HepG2 (cell line): Measurements from ENCODE around the gene GALNT18. TPM values are rescaled to one million over a fixed set of nuclear protein-coding genes. Genes with fewer than 3 reads are reported as not detected.

Experiments
- ATAC-seq: fragments of 200-7000 bp; cut with Tn5 transposase; 3 replicates; pipeline ENCODE4 v1.9.1; 2020; ENCODE audit warnings: mild to moderate bottlenecking, moderate library complexity
- BruUV-seq: library from RNA; stranded (reverse); fragments of 400-500 nt; replicated peaks from 2 replicates; lab custom pipeline; 2021; lab: Mats Ljungman, UMichigan
- CTCF ChIA-PET: fragments of 300-600 bp; formaldehyde crosslinking; extraction: SDS; loops from one replicate; lab custom pipeline; 2021; ENCODE audit warnings: low total read pairs, inconsistent platforms, low intra/inter-chr PET ratio; lab: Yijun Ruan, JAX
- POLR2A ChIA-PET: fragments of 350-600 bp; sonication (Branson Sonifier 250); formaldehyde crosslinking; loops from one replicate; lab custom pipeline; 2020; ENCODE audit warnings: antibody characterized with exemption, inconsistent platforms; lab: Yijun Ruan, JAX
- DNase-seq: peaks from one replicate; pipeline ENCODE4 v3.0.0-alpha.2; 2015; ENCODE audit warnings: low spot score
- FAIRE-seq: peaks from 3 replicates; lab custom pipeline; 2011; peaks lifted over from hg19 to GRCh38; lab: Jason Lieb, UNC
- H2AFZ ChIP-seq: one replicate; pipeline ENCODE4 v1.6.1; 2011; ENCODE audit warnings: low read length, inconsistent platforms
- H3K27ac ChIP-seq: fragments of 300-600 bp; 3 replicates; pipeline ENCODE4 v1.8.0; 2011; ENCODE audit warnings: mixed run types, mild to moderate bottlenecking, mixed read lengths, low read length, inconsistent platforms; ENCODE audit not compliant: insufficient read depth; ENCODE audit errors: extremely low read length
- H3K27me3 ChIP-seq, 2 experiments: fragments of 200-600 bp in 1 of 2; 2 replicates in 1 of 2; 3 replicates in 1 of 2; pipeline versions ENCODE4 v1.6.0 to v1.8.0; 2011; ENCODE audit warnings: low read length in 2 of 2, mild to moderate bottlenecking in 2 of 2, moderate library complexity in 2 of 2, inconsistent platforms in 1 of 2; ENCODE audit not compliant: insufficient read depth in 2 of 2, control insufficient read depth in 1 of 2
- H3K36me3 ChIP-seq, 2 experiments: fragments of 200-600 bp in 1 of 2; replicated peaks in 1 of 2; 2 replicates in 1 of 2; 3 replicates in 1 of 2; pipeline versions ENCODE4 v1.5.1 to v1.8.0; 2011; ENCODE audit warnings: low read length in 2 of 2, inconsistent platforms in 1 of 2; ENCODE audit not compliant: insufficient read depth in 2 of 2, control insufficient read depth in 1 of 2
- H3K4me1 ChIP-seq: 2 replicates; pipeline ENCODE4 v1.5.1; 2012; ENCODE audit warnings: low read length, inconsistent platforms; ENCODE audit not compliant: insufficient read depth
- H3K4me2 ChIP-seq: 2 replicates; pipeline ENCODE4 v1.6.0; 2011; ENCODE audit warnings: low read depth, low read length, inconsistent platforms
- H3K4me3 ChIP-seq, 3 experiments: fragments of 200-600 bp in 1 of 3; sonication (generic), shearing (Covaris generic) in 1 of 3; replicated peaks in 1 of 3; 2 replicates each; pipeline ENCODE4 v1.5.1; 2011 to 2016; ENCODE audit warnings: low read length in 3 of 3, inconsistent platforms in 2 of 3, low read depth in 2 of 3, mild to moderate bottlenecking in 2 of 3, control low read depth in 1 of 3, mixed read lengths in 1 of 3; ENCODE audit not compliant: insufficient read depth in 1 of 3
- H3K79me2 ChIP-seq: one replicate; pipeline ENCODE4 v1.6.1; 2011; ENCODE audit warnings: low read length, inconsistent platforms; ENCODE audit not compliant: insufficient read depth
- H3K9ac ChIP-seq: 2 replicates; pipeline ENCODE4 v1.6.0; 2011; ENCODE audit warnings: mild to moderate bottlenecking, low read depth, low read length, inconsistent platforms; ENCODE audit not compliant: insufficient read depth
- H3K9me3 ChIP-seq: 2 replicates; pipeline ENCODE4 v1.5.1; 2012; ENCODE audit warnings: mild to moderate bottlenecking, low read length
- H4K20me1 ChIP-seq: 2 replicates; pipeline ENCODE4 v1.6.0; 2011; ENCODE audit warnings: inconsistent platforms, mild to moderate bottlenecking, low read length, moderate library complexity; ENCODE audit not compliant: insufficient read depth
- DR1 ChIP-seq: sonication (generic); formaldehyde crosslinking; IDR thresholded peaks from 2 replicates; pipeline ENCODE4 v1.8.0; 2021; ENCODE audit warnings: mild to moderate bottlenecking, missing genetic modification reagents, inconsistent platforms
- FOXC1 ChIP-seq: sonication (generic); formaldehyde crosslinking; IDR thresholded peaks from 2 replicates; pipeline ENCODE4 v1.8.0; 2022; ENCODE audit warnings: mild to moderate bottlenecking, missing genetic modification reagents, borderline replicate concordance
- GZF1 ChIP-seq: sonication (generic); formaldehyde crosslinking; IDR thresholded peaks from 2 replicates; pipeline ENCODE4 v1.5.1; 2020; ENCODE audit warnings: mild to moderate bottlenecking, missing genetic modification reagents
- NFYB ChIP-seq: sonication (generic); formaldehyde crosslinking; IDR thresholded peaks from 2 replicates; pipeline ENCODE4 v1.4.0; 2020; ENCODE audit warnings: missing genetic modification reagents
- YEATS2 ChIP-seq: sonication (generic); formaldehyde crosslinking; IDR thresholded peaks from 2 replicates; pipeline ENCODE4 v1.4.0; 2020; ENCODE audit warnings: missing genetic modification reagents, borderline replicate concordance
- ZNF318 ChIP-seq: sonication (generic); formaldehyde crosslinking; IDR thresholded peaks from 2 replicates; pipeline ENCODE4 v1.4.0; 2020; ENCODE audit warnings: mild to moderate bottlenecking, missing genetic modification reagents
- WGBS: methylation state at CpG from one replicate; pipeline ENCODE4 v1.1.6; 2017; ENCODE audit warnings: low lambda C conversion rate; 5-methylcytosine and 5-hydroxymethylcytosine counted together
- in situ Hi-C: cut with HindIII; loops from 2 replicates; pipeline ENCODE4 v1.10.0; 2017; ENCODE audit warnings: low pct_unique_long_range_greater_than_20kb; ENCODE audit not compliant: extremely low pct_ligation_motif_present
- intact Hi-C: fragments of 100-400 bp; cut with micrococcal nuclease; formaldehyde crosslinking; loops from one replicate; pipeline ENCODE4 v1.10.0; 2022; ENCODE audit not compliant: unreplicated experiment
- polyA plus RNA-seq, 8 experiments: library from polyadenylated mRNA; depleted of rRNA in 3 of 8; stranded (reverse) in 7 of 8; unstranded in 1 of 8; fragments of >200 nt; fragmentation: Illumina TruSeq in 4 of 8; extraction: Trizol in 4 of 8; gene quantifications; 2 replicates each; pipeline versions ENCODE4 v1.2.1 to v1.2.3, GENCODE V29; 2011 to 2016; ENCODE audit warnings: low read depth in 4 of 8, missing spikeins in 1 of 8, mixed read lengths in 1 of 8; ENCODE audit not compliant: insufficient read depth in 1 of 8
- total RNA-seq, 5 experiments: library from RNA; depleted of rRNA; stranded (reverse); fragments of >200 nt; fragmentation: Illumina TruSeq; extraction: Trizol; gene quantifications; 2 replicates each; pipeline ENCODE4 v1.2.3, GENCODE V29; 2016; ENCODE audit warnings: low read depth in 1 of 5
- TF ChIP-seq, protein P1 (sequence below): sonication (generic); formaldehyde crosslinking; IDR thresholded peaks from 2 replicates; pipeline ENCODE4 v1.5.0; 2020; ENCODE audit warnings: missing genetic modification reagents
- TF ChIP-seq, protein P2 (sequence below): sonication (generic); formaldehyde crosslinking; IDR thresholded peaks from 2 replicates; pipeline ENCODE4 v1.4.0; 2020; ENCODE audit warnings: missing genetic modification reagents

Gene GALNT18
- total and polyA plus RNA-seq, 2 of the 13 experiments (the other 11 are each of a cell fraction or from before 2014, with no cell fraction given), result 0.11 TPM; not detected in 1

- no TSS peak for BruUV-seq
- Histone ChIP-seq H3K27me3 (peaks cover 4 to 20% of the 10 kb centered on the region in 2 experiments; a peak in 4 of 5 replicates), H3K9me3 (no peaks in the 10 kb centered on the region), H4K20me1 (no peaks in the 10 kb centered on the region), H3K4me3 (no peak overlapping the region), H3K9ac (no peak overlapping the region), H3K79me2 (no peaks in the 10 kb centered on the region), H2AFZ (no peak overlapping the region), H3K4me2 (no peak overlapping the region), H3K36me3 (no peaks in the 10 kb centered on the region), H3K4me1 (no peaks in the 10 kb centered on the region), H3K27ac (no peak overlapping the region)
- DNase-seq, result no peak
- WGBS, result 43% methylated on average over 12 of the region's 13 CpGs
- intact Hi-C loops (no loop called here), in situ Hi-C loops (no loop called here)
- ChIA-PET POLR2A (no interaction called here), CTCF (no interaction called here)
- no peak for ATAC-seq
- no peak for FAIRE-seq
- TF ChIP-seq, protein P1, sequence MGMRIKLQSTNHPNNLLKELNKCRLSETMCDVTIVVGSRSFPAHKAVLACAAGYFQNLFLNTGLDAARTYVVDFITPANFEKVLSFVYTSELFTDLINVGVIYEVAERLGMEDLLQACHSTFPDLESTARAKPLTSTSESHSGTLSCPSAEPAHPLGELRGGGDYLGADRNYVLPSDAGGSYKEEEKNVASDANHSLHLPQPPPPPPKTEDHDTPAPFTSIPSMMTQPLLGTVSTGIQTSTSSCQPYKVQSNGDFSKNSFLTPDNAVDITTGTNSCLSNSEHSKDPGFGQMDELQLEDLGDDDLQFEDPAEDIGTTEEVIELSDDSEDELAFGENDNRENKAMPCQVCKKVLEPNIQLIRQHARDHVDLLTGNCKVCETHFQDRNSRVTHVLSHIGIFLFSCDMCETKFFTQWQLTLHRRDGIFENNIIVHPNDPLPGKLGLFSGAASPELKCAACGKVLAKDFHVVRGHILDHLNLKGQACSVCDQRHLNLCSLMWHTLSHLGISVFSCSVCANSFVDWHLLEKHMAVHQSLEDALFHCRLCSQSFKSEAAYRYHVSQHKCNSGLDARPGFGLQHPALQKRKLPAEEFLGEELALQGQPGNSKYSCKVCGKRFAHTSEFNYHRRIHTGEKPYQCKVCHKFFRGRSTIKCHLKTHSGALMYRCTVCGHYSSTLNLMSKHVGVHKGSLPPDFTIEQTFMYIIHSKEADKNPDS (CRISPR knock-in tag), result no peak
- no peak for TF ChIP-seq GZF1 (CRISPR knock-in tag)
- no peak for TF ChIP-seq ZNF318 (CRISPR knock-in tag)
- TF ChIP-seq, protein P2, sequence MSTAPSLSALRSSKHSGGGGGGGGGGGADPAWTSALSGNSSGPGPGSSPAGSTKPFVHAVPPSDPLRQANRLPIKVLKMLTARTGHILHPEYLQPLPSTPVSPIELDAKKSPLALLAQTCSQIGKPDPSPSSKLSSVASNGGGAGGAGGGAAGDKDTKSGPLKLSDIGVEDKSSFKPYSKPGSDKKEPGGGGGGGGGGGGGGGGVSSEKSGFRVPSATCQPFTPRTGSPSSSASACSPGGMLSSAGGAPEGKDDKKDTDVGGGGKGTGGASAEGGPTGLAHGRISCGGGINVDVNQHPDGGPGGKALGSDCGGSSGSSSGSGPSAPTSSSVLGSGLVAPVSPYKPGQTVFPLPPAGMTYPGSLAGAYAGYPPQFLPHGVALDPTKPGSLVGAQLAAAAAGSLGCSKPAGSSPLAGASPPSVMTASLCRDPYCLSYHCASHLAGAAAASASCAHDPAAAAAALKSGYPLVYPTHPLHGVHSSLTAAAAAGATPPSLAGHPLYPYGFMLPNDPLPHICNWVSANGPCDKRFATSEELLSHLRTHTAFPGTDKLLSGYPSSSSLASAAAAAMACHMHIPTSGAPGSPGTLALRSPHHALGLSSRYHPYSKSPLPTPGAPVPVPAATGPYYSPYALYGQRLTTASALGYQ (CRISPR knock-in tag), result no peak
- no peak for TF ChIP-seq FOXC1 (CRISPR knock-in tag)
- TF ChIP-seq NFYB (CRISPR knock-in tag), result no peak
- no peak for TF ChIP-seq YEATS2 (CRISPR knock-in tag)
- no peak for TF ChIP-seq DR1 (CRISPR knock-in tag)
Observed at GRCh38 chr11:11579012-11579988, 42.5 kb downstream of the GALNT18 start.
